Peyer's patch (tissue), 4 donors: ENCODE data around the gene FN1.

Source experiments
- CTCF ChIP-seq, 6 experiments: fragments of 450-650 bp in 4 of 6; fragments of 200-600 bp in 2 of 6; sonication (generic) in 1 of 6; IDR thresholded peaks; one replicate each; pipeline ENCODE4 v1.5.1; 2017 to 2019; ENCODE audit warnings: antibody characterized with exemption in 6 of 6, mild to moderate bottlenecking in 3 of 6, moderate library complexity in 1 of 6
- POLR2A ChIP-seq, 2 donors: fragments of 450-650 bp; IDR thresholded peaks; one replicate each; pipeline ENCODE4 v1.5.1; 2017; ENCODE audit warnings: antibody characterized with exemption in 2 of 2, mild to moderate bottlenecking in 2 of 2, moderate library complexity in 2 of 2

GRCh38 chr2:215419113-215419512 lies 16.8 kb downstream of the FN1 start:
- no peak for TF ChIP-seq CTCF (IDR thresholded peaks at IDR 0.05)
- TF ChIP-seq POLR2A (IDR thresholded peaks at IDR 0.05): no peak
